Large intestine (tissue), 3 donors: ENCODE results near the gene SLC19A1. TPM values are rescaled to one million over a fixed set of nuclear protein-coding genes. Genes with fewer than 3 reads are reported as not detected.

Experiments
- DNase-seq, 2 donors: peaks; one replicate each; pipeline versions ENCODE4 v3.0.0 to v3.0.0-alpha.2; 2013
- H3K27ac ChIP-seq: one replicate; pipeline ENCODE4 v1.5.1; 2013; ENCODE audit warnings: low read length
- H3K27me3 ChIP-seq: 2 replicates; pipeline ENCODE4 v1.6.1; 2013; ENCODE audit warnings: low read length; ENCODE audit not compliant: control insufficient read depth, insufficient read depth
- H3K36me3 ChIP-seq: 2 replicates; pipeline ENCODE4 v1.6.1; 2013; ENCODE audit warnings: low read length; ENCODE audit not compliant: control insufficient read depth, insufficient read depth
- H3K4me1 ChIP-seq: one replicate; pipeline ENCODE4 v1.6.1; 2013; ENCODE audit warnings: low read length; ENCODE audit not compliant: control insufficient read depth, insufficient read depth
- H3K4me3 ChIP-seq: one replicate; pipeline ENCODE4 v1.5.1; 2013; ENCODE audit warnings: low read length
- H3K9me3 ChIP-seq: one replicate; pipeline ENCODE4 v1.6.1; 2013; ENCODE audit warnings: mild to moderate bottlenecking, low read depth, low read length, moderate library complexity; ENCODE audit not compliant: control insufficient read depth
- WGBS: methylation state at CpG from one replicate; pipeline ENCODE4 v1.1.5; 2013; ENCODE audit warnings: low lambda C conversion rate; ENCODE audit not compliant: insufficient coverage; 5-methylcytosine and 5-hydroxymethylcytosine counted together
- polyA plus RNA-seq: library from polyadenylated mRNA; unstranded; fragments of 120-200 nt; gene quantifications from one replicate; pipeline ENCODE4 v1.2.1, GENCODE V29; 2013

SLC19A1 gene
- polyA plus RNA-seq, 1 donor: 22.1 TPM

- H3K27ac ChIP-seq: no peak overlapping the region
- no peak overlapping the region for H3K4me3 ChIP-seq
- no CpG with 5 or more reads among the region's 24 CpGs for WGBS
- DNase-seq: no peak
- H3K4me1 ChIP-seq: no peaks in the 10 kb centered on the region
- no peaks in the 10 kb centered on the region for H3K27me3 ChIP-seq
- H3K9me3 ChIP-seq: no peaks in the 10 kb centered on the region
- no peaks in the 10 kb centered on the region for H3K36me3 ChIP-seq
These were observed 34.8 kb upstream of the SLC19A1 start for GRCh38 chr21:45576838-45577737.

DNA sequence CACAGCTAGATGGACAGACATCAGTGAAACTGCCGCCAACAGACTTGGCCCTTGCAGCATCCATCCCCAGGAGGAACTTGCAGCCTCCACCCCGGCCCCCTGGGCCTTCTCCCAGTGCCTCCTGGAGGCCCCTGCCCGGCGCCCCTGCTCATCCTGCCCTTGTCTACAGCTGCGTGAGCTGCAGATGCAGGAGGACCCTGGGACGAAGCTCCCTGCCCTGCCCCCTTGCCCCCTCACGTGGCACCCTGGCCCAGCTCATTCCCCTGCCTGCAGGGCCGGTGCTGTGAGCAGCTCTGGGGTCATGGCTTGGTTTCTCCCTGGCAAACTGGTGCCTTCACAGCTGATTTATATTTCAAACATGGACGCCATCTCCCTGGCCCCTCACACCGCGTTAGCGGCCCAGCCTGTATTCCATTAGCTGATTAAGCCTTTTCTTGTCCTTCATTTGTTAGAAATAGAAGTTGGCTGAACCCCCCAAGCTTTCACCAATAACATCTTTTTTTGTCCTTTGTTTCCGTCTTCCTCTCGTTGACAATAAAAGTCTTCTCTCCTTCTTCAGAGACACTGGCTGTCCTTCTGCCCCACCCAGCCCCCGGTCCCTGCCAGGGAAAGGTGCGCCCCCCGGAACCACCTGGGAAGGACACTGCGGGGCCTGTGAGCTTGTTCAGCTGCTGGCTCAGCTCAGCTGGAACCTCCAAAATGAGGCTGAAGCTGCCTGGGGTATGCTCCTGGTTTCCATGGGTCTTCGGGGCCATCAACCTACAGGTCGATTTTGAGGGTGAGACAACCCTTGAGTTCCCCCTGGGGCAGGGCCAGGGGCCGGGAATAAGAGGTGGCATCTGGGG, 34.0 kb upstream of the SLC19A1 start:
- H3K9me3 ChIP-seq: no peaks in the 10 kb centered on the region
- H3K4me3 ChIP-seq: no peak overlapping the region
- no peaks in the 10 kb centered on the region for H3K4me1 ChIP-seq
- 80% methylated on average over 6 of the region's 21 CpGs for WGBS
- H3K27ac ChIP-seq: no peak overlapping the region
- DNase-seq: no peak
- no peaks in the 10 kb centered on the region for H3K27me3 ChIP-seq
- no peaks in the 10 kb centered on the region for H3K36me3 ChIP-seq

DNA sequence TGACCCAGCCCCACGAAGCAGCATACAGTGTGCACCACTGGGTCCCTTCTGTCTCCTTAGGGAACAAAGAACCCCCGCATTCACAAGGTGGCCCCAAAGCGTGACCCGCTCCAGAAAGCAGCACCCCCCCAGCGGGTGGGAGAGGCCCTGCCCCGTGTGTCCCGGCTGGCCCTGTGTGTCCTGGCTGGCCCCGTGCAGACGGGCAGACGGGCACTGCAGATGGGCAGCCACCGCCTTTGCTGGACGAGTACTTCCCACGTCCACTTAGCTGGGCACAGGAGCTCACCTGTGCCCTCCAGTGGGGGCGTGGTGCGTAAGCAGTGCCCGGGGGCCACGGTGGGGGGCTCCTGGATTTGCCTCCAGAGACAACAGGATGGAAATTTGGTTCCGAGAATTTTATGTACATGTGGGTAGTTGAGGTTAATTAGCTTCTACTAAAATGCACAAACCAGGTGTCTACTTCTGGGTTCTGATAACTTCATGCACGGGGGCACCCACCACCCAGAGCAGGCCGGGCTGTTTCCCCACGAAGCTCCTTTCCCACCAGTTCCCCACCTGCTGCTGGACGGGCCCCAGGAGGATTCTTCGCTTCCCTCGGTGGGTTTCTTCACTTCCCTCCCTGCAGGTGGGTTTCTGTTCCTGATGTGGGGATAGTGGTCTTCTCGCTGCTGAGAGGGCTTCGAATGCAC, 33.2 kb upstream of the SLC19A1 start:
- no peaks in the 10 kb centered on the region for H3K27me3 ChIP-seq
- no CpG with 5 or more reads among the region's 26 CpGs for WGBS
- no peak overlapping the region for H3K4me3 ChIP-seq
- H3K9me3 ChIP-seq: no peaks in the 10 kb centered on the region
- H3K27ac ChIP-seq: no peak overlapping the region
- no peak for DNase-seq
- H3K36me3 ChIP-seq: no peaks in the 10 kb centered on the region
- peaks cover 3% of the 10 kb centered on the region for H3K4me1 ChIP-seq

DNA sequence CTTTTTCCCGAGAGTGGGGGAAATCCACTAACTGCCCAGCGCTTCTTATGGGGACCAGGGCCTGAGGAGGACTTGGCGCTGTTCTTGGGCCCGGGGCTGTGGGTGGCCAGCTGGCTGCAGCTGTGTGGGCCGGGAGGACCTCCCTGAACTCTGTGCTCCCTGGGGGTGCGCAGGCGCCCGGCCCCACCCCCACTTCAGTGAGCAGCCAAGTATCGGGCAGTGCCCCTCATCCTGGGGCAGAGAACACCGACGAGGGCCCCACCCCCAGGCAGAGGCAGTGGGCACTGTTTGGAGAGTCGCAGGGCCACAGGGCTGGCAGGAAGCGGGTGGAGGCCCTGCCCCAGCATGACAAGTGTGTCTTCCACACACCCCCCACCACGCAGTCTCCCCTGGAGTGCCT, 32.5 kb upstream of the SLC19A1 start:
- H3K36me3 ChIP-seq: no peaks in the 10 kb centered on the region
- no peak overlapping the region for H3K4me3 ChIP-seq
- H3K4me1 ChIP-seq: peaks cover 4% of the 10 kb centered on the region
- H3K27me3 ChIP-seq: no peaks in the 10 kb centered on the region
- no peak overlapping the region for H3K27ac ChIP-seq
- DNase-seq: no peak
- WGBS: no CpG with 5 or more reads among the region's 14 CpGs
- no peaks in the 10 kb centered on the region for H3K9me3 ChIP-seq

DNA sequence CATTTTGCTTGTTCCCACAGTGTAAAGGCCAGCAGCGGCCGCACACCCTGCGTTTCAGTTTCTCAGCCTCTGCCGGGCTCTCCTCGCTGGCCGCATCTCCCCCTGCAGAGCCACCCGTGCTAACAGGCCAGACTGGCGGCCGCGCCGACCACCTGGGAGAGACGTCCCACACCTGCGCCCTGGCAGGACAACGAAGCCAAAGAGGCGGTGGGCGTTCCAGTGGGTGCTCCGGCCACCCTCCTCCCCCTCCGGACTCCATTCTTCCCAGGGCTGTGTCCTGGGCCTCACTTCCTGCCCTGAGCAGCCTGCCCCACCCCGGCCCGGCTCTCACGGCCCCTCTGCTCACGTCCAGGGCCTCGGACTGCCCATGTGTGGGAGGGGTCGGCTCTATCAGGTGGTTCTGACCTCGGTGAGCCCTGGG, 31.9 kb upstream of the SLC19A1 start:
- no peak overlapping the region for H3K27ac ChIP-seq
- H3K4me1 ChIP-seq: peaks cover 4% of the 10 kb centered on the region
- no CpG with 5 or more reads among the region's 25 CpGs for WGBS
- H3K27me3 ChIP-seq: no peaks in the 10 kb centered on the region
- no peaks in the 10 kb centered on the region for H3K9me3 ChIP-seq
- no peak overlapping the region for H3K4me3 ChIP-seq
- DNase-seq: no peak
- no peaks in the 10 kb centered on the region for H3K36me3 ChIP-seq

DNA sequence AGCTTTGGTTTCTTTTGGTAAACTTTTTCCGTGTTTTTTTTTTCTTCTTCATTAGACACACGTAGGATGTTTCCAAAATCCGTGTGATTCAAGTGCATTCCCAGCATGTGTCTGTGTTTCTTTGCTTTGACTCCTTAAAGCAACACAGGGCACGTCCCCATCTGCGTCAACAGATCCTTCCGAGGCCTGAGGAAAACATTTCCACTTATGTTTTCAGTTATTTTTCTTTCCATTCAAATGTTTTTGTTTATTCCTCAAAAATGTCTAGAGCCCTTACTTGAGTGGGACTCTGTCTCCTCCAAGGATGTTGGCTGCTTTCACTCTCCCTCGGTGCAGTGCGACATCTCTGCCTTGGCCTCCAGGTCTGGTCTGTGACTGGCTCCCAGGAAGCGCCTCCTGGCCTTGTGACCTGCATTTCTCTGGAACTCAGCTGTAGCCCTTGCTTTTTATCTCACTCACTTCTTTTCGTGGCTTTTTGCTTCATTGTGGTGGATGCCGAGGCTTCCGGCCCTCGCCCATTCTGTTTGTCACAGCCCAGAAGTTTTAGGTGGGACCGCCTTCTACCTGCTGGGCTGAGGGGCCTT, 31.3 kb upstream of the SLC19A1 start:
- no peak overlapping the region for H3K4me3 ChIP-seq
- H3K36me3 ChIP-seq: no peaks in the 10 kb centered on the region
- 62% methylated on average over 6 of the region's 14 CpGs for WGBS
- no peak overlapping the region for H3K27ac ChIP-seq
- DNase-seq: no peak
- no peaks in the 10 kb centered on the region for H3K9me3 ChIP-seq
- no peaks in the 10 kb centered on the region for H3K27me3 ChIP-seq
- peaks cover 4% of the 10 kb centered on the region for H3K4me1 ChIP-seq

DNA sequence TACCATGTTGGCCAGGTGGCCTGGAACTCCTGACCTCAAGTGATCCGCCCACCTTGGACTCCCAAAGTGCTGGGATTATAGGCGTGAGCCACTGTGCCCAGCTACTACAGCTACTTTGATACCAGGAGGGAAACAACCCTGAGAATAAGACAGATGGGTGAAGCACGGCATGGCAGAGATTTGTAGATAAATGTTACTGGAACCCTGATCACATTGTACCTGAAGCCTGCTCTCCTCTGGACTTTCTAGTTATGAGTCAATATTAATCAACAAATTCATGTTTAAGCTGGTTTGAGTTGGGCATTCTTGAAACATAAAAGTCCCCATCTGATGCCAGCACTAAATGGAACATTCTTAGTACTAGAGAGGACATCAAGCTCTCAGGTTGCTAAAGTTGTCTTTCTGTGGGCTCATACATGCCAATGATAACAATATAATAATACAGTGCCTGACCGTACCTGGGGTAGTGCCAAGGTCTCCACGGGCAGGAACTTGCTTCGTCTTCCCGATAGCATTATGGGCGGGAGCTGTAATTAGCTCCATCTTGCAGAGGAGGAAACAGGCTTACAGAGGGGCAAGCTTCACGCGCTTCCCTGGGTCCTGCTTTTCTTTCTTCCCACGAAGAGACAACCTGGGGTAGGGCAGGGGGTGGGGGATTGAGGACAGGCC, 30.7 kb upstream of the SLC19A1 start:
- no peak for DNase-seq
- H3K27ac ChIP-seq: no peak overlapping the region

GRCh38 chr21:45572231-45572630, 30.0 kb upstream of the SLC19A1 start:
- whole genome bisulfite sequencing: no CpG with 5 or more reads among the region's 8 CpGs
- Histone ChIP-seq H3K27ac (no peak overlapping the region), H3K9me3 (no peaks in the 10 kb centered on the region), H3K27me3 (no peaks in the 10 kb centered on the region), H3K4me1 (peaks cover 4% of the 10 kb centered on the region), H3K36me3 (no peaks in the 10 kb centered on the region), H3K4me3 (no peak overlapping the region)
- DNase-seq: no peak

More for the DNA sequence above, 30.7 kb upstream of the SLC19A1 start:
- Histone ChIP-seq H3K36me3 (no peaks in the 10 kb centered on the region), H3K27me3 (no peaks in the 10 kb centered on the region), H3K9me3 (no peaks in the 10 kb centered on the region), H3K4me3 (no peak overlapping the region), H3K4me1 (peaks cover 4% of the 10 kb centered on the region)
- no CpG with 5 or more reads among the region's 11 CpGs for WGBS

DNA sequence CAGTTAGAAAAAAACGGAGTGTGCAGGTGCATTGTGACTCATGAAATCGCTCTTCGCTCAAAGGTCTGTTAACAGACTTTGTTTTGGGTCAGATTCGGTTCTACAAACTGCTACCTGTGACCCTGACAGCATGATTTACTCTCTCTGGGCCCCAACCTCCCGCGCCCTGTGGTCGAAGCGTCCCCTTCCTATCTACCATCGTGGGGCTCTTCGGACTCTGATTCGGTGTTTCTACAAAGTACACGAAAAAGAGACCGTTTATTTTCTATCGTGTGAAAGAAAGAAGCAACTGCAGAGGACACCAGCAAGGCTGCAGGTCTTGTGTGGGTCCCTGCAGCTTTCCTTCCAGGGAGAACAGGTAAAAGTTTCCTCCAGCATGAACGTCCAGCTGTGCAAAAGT, 29.4 kb upstream of the SLC19A1 start:
- H3K36me3 ChIP-seq: no peaks in the 10 kb centered on the region
- DNase-seq: no peak
- no peaks in the 10 kb centered on the region for H3K27me3 ChIP-seq
- H3K4me1 ChIP-seq: peaks cover 4% of the 10 kb centered on the region
- H3K27ac ChIP-seq: no peak overlapping the region
- H3K9me3 ChIP-seq: no peaks in the 10 kb centered on the region
- no CpG with 5 or more reads among the region's 15 CpGs for WGBS
- H3K4me3 ChIP-seq: no peak overlapping the region
